OCI-M2 (cell line): ENCODE data around the gene THBS1.

Experiments used
- DNase-seq: peaks from one replicate; lab custom pipeline; 2025; ENCODE audit not compliant: unreplicated experiment; lab: John Stamatoyannopoulos, UW

The THBS1 gene

DNA sequence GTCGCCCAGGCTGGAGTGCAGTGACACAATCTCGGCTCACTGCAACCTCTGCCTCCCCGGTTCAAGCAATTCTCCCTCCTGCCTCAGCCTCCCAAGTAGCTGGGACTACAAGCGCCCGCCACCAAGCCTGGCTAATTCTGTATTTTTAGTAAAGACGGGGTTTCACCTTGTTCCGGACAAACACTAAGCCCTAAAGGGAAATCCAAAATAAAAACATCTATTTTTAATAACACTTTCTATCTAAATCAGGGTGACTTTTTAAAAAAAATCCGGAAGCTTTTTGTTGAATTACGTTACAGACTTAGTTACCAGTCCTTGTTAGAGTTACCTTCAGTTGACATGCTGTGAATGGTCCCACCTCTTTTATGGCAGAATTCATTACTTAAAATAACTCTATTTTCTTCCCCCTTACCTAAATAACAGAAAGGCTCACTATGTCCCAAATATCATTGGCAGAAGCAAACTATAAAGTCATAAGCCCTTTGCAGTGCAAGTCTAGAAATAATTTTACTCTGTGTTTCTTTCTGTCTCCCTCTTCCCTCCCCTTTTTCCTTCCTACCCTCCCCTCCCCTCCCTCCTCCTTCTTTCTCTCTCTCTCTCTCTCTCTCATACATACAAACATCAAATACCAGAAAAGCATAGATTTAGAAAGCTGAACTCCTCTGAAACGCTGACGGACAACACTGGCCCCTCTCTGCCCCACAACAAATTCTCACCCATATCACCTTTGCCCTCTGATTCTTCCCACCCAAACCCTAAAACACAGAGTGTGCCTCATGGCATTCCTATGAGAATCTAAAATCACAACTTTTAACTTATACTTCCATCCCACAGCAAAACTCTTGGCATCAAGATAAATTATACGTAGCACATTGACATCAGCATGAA is 18.3 kb downstream of the THBS1 start:
- DNase-seq: no peak

DNA sequence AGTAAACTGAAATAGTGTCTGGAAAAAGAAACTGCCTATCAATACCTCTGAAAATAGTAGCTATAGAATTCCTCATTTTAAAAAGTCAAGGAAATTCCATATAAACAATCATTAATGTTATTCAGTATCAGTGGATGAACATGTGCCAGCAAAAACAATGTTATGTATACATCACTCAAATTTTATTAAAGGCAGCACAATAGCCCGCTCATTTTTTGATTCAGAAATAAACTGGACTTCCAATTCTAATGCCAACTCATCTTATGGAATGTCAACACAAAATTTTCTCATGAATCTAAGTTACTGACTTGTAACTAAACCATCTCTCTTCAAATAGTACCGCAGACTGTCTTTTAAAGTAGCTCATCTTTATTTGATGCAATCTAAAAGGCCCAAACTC is 19.0 kb downstream of the THBS1 start:
- DNase-seq: no peak

DNA sequence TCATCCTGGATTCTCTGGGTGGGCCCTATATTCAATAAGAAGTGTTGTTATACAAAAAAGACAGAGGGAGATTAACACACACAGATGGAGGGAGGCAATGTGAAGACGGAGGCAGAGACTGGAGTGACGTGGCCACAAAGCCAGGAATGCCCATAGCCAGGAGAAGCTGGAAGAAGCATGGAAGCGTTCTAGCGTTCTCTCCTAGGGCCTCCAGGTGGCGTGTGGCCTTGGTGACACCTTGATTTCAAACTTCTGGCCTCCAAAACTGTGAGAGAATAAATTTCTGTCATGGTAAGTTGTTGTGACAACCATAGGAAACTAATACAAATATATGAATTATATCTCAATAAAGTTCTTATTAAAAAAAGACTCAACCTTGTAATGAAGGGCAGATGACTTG is 21.3 kb downstream of the THBS1 start:
- DNase-seq: no peak

DNA sequence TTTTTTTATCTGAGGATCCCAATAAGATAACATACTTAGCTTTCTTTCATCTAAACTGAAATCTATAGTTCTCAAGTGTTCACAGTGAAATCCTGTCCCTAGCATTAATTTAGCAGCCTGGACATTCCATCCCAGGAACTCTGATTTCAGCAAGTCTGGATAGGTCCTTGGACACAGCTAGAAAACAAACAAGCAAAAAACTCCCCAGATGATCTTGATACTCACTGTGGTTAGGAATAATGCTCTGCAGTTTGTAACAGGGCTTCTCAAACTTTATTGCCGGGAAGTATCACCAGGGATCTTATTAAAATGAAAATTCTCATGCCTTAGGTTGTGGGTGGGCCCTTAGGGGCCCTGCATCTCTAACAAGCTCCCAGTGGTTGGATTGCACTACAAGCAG is 24.3 kb downstream of the THBS1 start:
- DNase-seq: no peak

DNA sequence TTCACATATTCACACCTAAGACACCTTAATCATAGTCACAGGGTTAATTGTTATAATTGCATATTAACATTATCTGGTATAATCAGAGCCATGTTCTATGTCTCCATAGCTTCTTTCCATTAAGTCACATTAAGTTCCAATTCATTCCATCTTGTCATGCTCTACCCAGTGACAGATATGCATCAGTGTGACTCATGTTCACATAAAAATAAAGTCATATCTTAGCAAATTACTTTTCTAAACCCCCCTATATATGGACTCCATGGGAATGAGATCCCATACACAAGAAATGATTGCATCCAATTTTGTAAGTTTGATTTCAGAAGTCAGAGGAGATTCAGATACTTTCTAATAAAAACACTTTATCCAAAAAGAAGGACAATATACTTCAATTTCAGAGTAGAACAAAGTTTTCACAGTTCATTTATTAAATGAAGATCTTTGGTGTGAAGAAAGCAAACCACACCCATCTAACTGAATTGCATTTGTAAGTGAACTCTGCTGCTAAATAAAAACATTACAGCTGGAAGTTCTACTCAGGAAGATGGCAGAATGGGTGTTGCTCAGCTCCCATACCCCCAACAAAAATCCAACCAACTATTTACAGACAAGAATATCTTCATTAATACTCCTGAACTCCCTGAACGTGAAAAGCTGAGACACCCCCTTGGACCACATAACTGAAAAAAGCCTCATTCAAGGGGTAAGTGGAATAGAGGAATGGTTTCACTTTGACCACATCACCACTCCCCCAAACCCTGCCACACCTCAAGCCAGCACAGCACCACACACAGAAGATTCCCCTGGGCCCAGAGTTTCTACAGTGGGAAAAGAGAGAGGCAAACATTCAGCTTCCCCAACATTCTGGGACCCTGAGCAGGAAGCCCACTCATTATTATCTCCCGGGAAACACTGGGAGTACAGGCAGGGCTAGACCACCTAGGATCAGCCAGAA is 27.6 kb downstream of the THBS1 start:
- DNase-seq: no peak

DNA sequence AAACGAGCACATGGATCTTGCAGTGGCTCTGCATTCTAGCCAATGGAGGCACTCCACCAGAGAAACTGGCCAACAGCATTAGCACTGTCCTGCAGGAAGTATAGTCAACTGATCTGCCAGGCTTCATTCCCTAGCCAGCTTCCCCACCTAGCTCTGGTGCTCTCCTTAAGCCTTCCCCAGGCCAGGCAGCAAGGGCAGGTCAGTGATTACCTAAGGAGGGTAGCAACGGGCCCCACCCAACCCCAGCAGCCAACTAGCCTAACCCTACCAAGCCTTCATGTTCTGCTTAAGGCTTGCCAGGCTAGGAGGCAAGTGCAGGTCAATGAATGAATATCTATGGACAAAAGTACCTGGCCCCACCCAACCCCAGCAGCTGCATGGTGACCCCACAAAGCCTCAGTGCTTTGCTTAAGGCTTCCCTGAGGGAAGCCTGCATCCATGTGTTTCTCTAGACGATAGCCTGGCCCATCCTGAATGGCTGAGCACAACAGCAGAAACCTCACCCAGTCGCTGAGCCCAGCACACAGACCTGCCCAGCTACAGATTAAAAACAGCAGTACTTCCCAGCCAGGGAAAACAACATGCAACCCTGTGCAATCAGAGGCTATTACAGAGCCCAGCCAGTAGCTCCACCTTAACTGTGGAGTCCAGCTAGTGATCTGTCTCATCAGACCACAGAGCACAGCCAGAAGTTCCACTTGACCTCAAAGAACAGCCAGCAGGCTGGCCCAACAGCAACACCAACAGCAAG is 28.5 kb downstream of the THBS1 start:
- DNase-seq: no peak

DNA sequence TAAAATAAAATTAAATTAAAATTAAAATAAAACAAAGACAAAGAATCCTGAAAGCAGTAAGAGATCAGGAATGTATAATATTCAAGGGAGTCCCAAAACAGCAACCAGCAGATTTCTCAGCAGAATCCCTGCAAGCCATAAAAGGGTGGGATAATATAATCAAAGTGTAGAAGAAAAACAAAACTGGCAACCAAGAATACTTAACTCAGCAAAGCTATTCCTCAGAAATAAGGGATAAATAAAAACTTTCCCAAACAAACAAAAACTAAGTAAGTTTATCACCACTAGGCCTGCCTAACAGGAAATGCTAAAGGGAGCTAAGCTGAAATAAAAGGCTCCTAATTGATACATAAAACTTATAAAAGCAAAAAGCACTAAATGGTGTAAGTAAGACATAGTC is 29.8 kb downstream of the THBS1 start:
- DNase-seq: no peak

DNA sequence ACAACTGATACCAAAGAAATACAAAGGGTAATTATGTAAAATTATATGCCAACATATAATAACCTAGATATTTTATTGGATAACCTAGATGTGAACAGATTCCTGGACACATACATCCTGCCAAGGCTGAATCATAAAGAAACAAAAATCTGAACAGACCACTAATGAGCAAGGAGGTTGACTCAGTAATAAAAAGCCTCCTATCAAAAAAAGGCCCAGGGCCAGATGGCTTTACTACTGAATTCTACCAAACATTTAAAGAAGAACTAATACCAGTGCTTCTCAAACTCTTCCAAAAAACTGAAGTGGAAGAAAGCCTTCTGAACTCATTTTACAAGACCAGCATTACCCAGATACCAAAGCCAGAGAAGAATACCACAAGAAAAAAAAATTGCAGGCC is 32.4 kb downstream of the THBS1 start:
- no peak for DNase-seq

DNA sequence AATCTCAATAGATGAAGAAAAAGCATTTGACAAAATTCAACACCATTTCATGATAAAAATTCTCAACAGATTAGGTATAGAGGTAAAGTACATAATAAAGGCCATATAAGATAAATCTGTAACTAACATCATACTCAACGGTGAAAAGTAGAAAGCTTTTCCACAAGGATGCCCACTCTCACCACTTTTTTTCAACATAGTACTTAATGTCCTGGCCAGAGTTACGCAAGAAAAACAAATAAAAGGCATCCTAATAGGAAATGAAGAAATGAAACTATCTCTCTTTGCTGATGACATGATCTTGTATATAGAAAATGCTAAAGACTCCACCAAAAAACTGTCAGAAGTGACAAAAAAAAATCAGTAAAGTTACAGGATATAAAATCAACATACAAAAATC is 33.0 kb downstream of the THBS1 start:
- no peak for DNase-seq

DNA sequence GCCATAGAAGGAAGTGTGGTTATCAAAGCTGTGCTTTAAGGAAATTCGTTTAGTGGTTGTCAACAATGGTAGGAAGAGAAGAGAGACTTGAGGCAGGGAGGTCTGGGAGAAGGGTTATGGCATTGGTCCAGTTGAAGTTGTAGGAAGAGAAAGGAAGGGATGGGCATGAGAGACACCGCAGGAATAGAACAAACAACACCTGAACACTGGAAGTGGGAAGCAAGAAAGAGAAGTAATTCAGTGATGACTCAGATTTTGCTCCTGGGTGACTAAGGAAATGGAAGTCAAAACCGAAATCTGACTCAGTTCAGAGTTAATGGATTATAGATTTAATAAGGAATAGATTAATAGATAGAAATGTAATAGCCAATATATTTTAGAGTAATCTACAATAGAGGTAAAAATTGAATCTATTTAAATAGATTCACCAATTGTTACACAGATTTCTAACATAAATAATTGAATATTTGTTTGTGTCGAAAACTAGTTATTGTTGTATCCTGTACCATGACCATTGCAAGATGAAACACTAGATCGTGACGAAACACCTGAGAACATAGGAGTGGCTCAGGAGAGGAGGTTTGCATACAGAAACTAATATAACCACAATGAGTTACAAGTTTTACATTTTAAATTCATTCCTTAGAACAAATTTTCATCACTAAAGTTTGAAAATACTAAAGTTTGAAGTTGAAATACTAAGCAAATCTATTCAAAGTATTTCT is 36.0 kb downstream of the THBS1 start:
- no peak for DNase-seq

DNA sequence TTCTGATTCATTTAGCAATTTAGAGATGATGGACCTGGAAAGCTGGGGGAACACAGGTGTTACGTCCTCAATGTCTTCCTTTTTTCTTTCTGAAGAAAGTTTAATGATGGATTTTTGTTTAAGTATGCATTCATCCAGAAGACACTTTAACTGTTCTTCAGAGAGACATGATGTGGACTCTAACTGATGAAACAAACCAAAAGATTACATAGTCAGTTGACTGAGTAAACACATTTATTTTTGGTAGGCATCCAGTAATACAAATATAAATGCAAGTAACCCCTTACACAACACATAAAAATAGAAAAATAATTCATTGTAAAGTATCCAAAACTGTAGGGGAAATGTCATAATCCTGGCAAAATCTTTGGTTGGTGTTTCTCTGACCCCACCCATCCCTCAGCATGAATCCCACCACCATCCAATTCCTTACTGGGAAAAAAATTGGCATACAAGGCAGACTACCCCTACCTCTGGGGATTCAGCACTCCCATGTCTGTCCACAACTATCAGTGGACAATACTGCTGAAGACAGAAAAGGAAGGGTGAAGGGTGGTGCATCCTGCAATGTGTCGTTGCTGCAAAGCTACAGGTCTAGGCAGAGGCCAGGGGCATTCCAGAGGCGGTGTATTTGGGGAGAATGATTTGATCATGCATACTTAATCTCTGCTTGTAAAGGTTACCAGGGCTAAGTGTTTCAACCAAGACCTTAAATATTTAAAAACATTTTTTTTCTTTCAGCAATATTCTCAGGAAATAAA is 37.4 kb downstream of the THBS1 start:
- no peak for DNase-seq

DNA sequence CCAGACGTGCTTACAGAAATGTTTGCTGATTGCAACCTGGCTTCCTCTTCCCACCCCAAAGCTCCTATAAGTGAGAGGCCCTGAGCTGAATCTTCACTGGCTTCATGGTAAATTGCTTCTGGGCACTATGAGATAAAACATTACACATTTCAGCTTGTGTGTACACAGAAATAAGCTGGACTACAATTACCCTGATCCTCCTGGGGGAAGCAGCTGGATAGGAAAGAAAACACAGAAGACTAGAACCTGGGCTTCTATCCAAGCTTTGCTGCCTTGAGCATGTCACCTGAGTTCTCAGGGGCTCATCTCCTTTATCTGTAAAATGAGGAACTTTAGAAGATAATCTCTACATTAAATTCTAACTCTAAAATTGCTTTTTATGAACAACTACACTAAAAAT is 40.3 kb downstream of the THBS1 start:
- no peak for DNase-seq

DNA sequence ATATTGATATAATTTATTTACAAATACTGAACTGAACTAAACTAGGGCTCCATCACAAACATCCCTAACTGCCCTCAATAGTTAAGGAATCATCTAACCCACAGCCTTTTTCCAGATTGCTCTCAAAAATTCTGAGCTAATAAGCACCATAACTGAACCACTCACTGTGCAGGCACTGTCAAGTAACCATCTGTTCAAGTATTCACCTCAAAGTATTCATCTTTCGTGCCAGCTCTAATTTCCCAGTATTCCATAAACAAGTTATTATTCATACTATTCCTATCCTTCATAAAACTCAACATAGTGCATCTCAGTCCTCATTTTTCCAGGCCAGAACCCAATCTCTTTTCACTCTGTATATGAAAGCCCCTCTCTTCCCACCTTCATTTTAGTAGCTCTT is 41.1 kb downstream of the THBS1 start:
- no peak for DNase-seq

DNA sequence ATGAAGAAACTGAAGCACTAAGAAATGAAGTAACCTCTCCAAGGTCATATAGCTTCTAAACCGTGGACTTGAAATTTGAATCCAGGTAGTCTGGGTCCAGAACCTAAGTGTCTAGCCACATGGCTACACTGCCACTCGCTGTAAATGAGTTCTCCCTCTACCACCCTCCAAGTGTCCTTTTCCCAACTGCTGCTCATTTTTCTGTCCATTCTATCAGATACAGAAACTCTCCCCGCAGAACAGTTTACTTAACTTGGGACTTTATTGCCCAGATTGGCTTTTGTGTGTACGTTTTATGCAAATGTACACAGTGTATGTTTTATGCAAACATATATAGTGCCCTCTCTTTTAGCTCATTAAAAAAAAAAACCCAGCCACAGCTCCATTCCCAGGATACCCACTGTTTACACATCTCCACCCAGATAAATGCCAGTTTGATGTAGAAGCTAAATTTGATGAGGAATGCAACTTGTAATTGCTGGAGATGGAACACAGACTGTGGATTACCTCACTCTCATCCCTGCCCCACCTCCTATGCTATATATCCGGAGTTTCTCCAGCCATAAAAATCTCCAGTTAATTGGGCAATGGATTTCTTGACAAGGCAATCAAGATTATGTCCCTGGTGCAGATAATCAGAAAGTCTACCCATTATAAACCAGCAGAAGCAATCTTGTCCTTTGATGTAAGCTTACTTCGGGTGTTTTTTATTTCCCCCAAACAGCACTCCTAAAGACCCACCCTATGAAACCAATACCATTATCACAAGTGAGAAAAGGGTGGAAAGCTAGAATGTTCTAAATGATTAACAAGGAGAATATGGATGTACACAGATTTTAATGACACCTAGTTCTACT is 42.0 kb downstream of the THBS1 start:
- DNase-seq: no peak

DNA sequence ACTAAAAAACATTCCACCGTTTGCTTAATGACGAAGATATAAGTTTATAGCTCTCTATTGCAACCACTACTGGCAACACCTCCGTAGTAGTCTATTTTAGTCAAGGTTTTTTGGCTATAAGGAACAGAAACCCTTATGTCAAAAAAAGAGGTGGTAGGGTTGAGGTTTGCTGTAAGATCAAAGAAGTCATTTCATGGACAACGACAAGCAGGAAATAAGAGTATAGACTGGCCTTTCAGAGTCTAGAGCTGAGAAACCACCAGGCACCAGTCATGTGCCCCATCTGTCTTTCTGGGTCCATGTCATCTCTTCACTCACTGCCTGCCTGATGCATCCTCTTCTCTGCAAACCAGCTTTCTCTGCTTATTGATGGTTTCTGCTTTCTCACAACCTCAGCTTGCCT is 42.7 kb downstream of the THBS1 start:
- no peak for DNase-seq

DNA sequence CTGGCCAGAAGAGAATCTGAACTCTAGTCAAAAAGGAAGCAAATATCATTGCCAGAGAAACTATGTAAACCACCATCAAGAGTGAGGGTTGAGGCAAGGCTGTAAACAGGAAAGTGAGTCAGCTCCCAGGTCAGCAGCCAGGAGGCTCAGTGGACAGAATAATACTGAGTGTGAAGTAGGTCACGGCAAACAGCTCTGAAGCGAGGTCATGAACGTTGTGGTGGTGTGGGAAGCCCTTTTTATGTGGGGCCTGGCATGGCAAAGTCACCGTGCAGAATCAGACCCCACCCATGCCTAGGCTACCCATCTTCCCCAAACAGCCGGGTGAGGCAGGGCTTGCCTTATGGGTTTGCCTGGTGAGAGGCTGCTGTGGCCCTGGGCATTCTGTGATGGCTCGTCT is 43.9 kb downstream of the THBS1 start:
- no peak for DNase-seq

DNA sequence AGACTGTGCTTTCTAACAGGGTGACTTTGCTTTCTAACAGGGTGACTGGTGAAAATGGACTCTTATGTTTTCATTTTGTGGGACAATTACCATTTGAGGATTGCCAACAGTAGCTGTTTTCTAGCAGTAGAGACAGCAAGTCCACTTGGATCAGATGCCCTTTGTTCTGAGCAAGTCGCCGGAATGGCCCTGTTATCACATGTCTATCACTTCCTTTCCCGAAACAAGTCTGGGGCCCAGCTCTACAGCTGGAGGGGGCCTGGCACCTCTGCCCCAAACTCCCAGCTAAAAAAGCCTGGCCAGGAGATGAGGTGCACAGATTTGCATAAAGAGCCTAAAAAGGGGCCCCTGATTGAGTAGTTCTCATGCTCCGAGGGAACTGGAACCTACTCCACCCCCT is 44.6 kb downstream of the THBS1 start:
- DNase-seq: no peak

DNA sequence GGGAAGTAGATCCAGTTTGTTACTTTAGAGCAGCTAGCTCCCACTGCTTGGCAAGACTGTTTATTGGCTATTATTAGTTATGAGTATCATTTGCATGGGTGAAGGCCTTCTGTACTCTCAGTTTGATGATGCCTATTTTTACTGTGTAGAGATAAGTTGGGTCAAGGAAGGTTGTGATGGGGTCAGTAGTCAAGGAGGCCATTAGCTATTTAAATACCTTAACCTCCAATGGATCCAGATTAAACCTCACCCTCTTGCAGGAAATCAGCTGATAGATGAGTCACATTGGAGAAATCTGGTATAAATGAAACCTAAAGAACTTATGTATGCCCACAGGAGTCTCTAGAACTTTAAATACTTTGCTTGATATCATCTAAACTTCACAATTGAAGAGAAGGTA is 45.0 kb downstream of the THBS1 start:
- no peak for DNase-seq
